ENCODE measurements around the gene GPR139.

The GPR139 gene

DNA sequence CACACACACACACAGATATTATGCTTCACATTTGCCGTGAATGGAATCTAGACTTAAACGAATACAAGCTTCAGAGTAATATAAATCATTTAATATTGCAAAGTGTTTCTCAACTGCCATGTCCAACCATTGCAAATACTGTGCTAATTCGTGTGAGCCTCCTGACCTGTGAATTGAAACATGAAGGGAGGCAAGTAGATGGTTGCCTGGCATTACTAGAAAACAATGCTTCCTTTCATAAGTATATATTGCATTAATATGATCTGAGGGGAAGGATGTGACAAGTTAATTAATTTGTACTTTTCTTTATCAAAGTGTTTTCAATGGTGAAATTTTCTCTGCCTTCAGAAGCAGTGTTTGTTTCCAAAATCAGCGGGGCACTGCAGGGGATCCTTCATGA lies 25.7 kb upstream of the GPR139 start:
- H3K9me3 ChIP-seq (ENCODE audit: control insufficient read depth, low read length): no peaks in the 10 kb centered on the region
- H3K23ac ChIP-seq (ENCODE audit: low read length in 2 of 2): no peak overlapping the region
- no peak overlapping the region for H2AFZ ChIP-seq (ENCODE audit: low read depth, low read length)
- no peak overlapping the region for H2BK15ac ChIP-seq (ENCODE audit: low read depth, poor library complexity, severe bottlenecking)
- H3K27ac ChIP-seq (ENCODE audit: low read length, poor library complexity, severe bottlenecking): no peak overlapping the region
- H3K4me3 ChIP-seq (ENCODE audit: insufficient read depth in 1 of 2, low read depth in 1 of 2, low read length in 2 of 2): no peak overlapping the region
- no peaks in the 10 kb centered on the region for H3K4me1 ChIP-seq (ENCODE audit: control insufficient read depth, insufficient read depth, low read depth, low read length)
- no peak overlapping the region for H3K4me2 ChIP-seq (ENCODE audit: low read length, poor library complexity, severe bottlenecking)
- no peak overlapping the region for H3K9ac ChIP-seq (ENCODE audit: low read length)
- H3K14ac ChIP-seq (ENCODE audit: low read length in 2 of 2): no peak overlapping the region
- H3K79me1 ChIP-seq (replicated peaks; ENCODE audit: low read length, poor library complexity, severe bottlenecking): no peaks in the 10 kb centered on the region
- no peaks in the 10 kb centered on the region for H3K36me3 ChIP-seq (ENCODE audit: control insufficient read depth in 1 of 2, insufficient read depth in 2 of 2, low read depth in 1 of 2, low read length in 2 of 2)
- no peak overlapping the region for H4K91ac ChIP-seq (ENCODE audit: low read length)
- no peak overlapping the region for H3K18ac ChIP-seq (ENCODE audit: low read depth in 1 of 2, low read length in 2 of 2)
- WGBS: 79% methylated on average over 1 of the region's 4 CpGs
- H3K27me3 ChIP-seq (ENCODE audit: control insufficient read depth in 1 of 2, insufficient read depth in 1 of 2, low read length in 2 of 2): no peaks in the 10 kb centered on the region
- H2BK120ac ChIP-seq (ENCODE audit: low read depth, low read length): no peak overlapping the region
- no peak for DNase-seq
- H4K8ac ChIP-seq (ENCODE audit: low read length): no peak overlapping the region
- no peak overlapping the region for H2BK5ac ChIP-seq (ENCODE audit: low read depth, low read length, poor library complexity, severe bottlenecking)
- no peak overlapping the region for H2BK12ac ChIP-seq (ENCODE audit: low read length in 2 of 2)
- H2AK5ac ChIP-seq (ENCODE audit: low read length, severe bottlenecking): no peak overlapping the region
- H3K4ac ChIP-seq (ENCODE audit: low read depth in 1 of 2, low read length in 2 of 2): no peak overlapping the region

- H3K9me3 ChIP-seq (ENCODE audit: control insufficient read depth, low read length): no peaks in the 10 kb centered on the region
- H3K27me3 ChIP-seq (ENCODE audit: control insufficient read depth in 1 of 2, insufficient read depth in 1 of 2, low read length in 2 of 2): no peaks in the 10 kb centered on the region
- no peak overlapping the region for H2BK12ac ChIP-seq (ENCODE audit: low read length in 2 of 2)
- no peak overlapping the region for H3K4ac ChIP-seq (ENCODE audit: low read depth in 1 of 2, low read length in 2 of 2)
- H4K91ac ChIP-seq (ENCODE audit: low read length): no peak overlapping the region
- 38% methylated on average over 3 of the region's 3 CpGs for WGBS
- DNase-seq: no peak
- H3K4me2 ChIP-seq (ENCODE audit: low read length, poor library complexity, severe bottlenecking): no peak overlapping the region
- H3K4me3 ChIP-seq (ENCODE audit: insufficient read depth in 1 of 2, low read depth in 1 of 2, low read length in 2 of 2): no peak overlapping the region
- no peak overlapping the region for H3K27ac ChIP-seq (ENCODE audit: low read length, poor library complexity, severe bottlenecking)
- H2AFZ ChIP-seq (ENCODE audit: low read depth, low read length): no peak overlapping the region
- no peak overlapping the region for H2BK15ac ChIP-seq (ENCODE audit: low read depth, poor library complexity, severe bottlenecking)
- H2BK5ac ChIP-seq (ENCODE audit: low read depth, low read length, poor library complexity, severe bottlenecking): no peak overlapping the region
- no peak overlapping the region for H3K23ac ChIP-seq (ENCODE audit: low read length in 2 of 2)
- H4K8ac ChIP-seq (ENCODE audit: low read length): no peak overlapping the region
- no peak overlapping the region for H2BK120ac ChIP-seq (ENCODE audit: low read depth, low read length)
- H3K9ac ChIP-seq (ENCODE audit: low read length): no peak overlapping the region
- no peak overlapping the region for H3K18ac ChIP-seq (ENCODE audit: low read depth in 1 of 2, low read length in 2 of 2)
- H3K4me1 ChIP-seq (ENCODE audit: control insufficient read depth, insufficient read depth, low read depth, low read length): no peaks in the 10 kb centered on the region
- no peak overlapping the region for H2AK5ac ChIP-seq (ENCODE audit: low read length, severe bottlenecking)
- no peaks in the 10 kb centered on the region for H3K79me1 ChIP-seq (replicated peaks; ENCODE audit: low read length, poor library complexity, severe bottlenecking)
- no peak overlapping the region for H3K14ac ChIP-seq (ENCODE audit: low read length in 2 of 2)
- H3K36me3 ChIP-seq (ENCODE audit: control insufficient read depth in 1 of 2, insufficient read depth in 2 of 2, low read depth in 1 of 2, low read length in 2 of 2): no peaks in the 10 kb centered on the region
These were observed 20.5 kb upstream of the GPR139 start for GRCh38 chr16:20094157-20094556.

DNA sequence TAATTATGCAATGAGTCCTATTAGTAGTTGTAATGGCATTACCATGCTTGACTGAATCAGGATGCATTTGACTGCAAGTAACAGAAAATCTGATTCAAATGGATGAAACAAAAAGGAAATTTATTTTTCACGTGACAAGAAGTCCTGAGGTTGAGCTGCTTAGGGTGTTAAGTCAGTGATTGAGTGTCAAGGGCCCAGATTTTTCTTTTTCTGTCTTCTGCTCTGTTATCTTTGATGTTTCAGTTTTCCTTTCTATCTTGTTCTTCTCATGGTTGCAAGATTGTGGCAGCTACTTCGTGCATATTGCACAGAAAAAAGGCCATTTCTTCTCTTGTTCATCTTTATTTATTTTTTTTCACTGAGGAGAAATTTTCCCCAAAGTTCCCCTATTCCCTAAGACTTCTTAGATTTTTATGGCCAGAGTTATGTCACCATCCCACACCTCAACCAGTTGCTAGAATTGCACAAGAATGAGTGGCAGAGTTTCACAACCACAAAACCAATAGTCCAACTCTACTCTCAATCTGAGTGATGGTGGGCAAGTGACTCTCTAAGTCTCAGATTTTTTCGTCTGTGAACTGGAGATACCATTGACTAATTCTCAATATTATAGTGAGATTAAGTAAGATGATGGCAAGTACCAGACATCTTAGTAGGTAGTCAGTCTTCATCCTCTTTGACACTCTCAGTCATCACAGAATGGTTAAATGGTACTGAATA lies 15.7 kb upstream of the GPR139 start:
- H3K18ac ChIP-seq (ENCODE audit: low read depth in 1 of 2, low read length in 2 of 2): no peak overlapping the region
- no peaks in the 10 kb centered on the region for H3K36me3 ChIP-seq (ENCODE audit: control insufficient read depth in 1 of 2, insufficient read depth in 2 of 2, low read depth in 1 of 2, low read length in 2 of 2)
- no peaks in the 10 kb centered on the region for H3K9me3 ChIP-seq (ENCODE audit: control insufficient read depth, low read length)
- H3K79me1 ChIP-seq (replicated peaks; ENCODE audit: low read length, poor library complexity, severe bottlenecking): no peaks in the 10 kb centered on the region
- no peak overlapping the region for H3K4me3 ChIP-seq (ENCODE audit: insufficient read depth in 1 of 2, low read depth in 1 of 2, low read length in 2 of 2)
- H3K9ac ChIP-seq (ENCODE audit: low read length): no peak overlapping the region
- H2BK120ac ChIP-seq (ENCODE audit: low read depth, low read length): no peak overlapping the region
- no peak overlapping the region for H2BK12ac ChIP-seq (ENCODE audit: low read length in 2 of 2)
- no peak for DNase-seq
- no peaks in the 10 kb centered on the region for H3K4me1 ChIP-seq (ENCODE audit: control insufficient read depth, insufficient read depth, low read depth, low read length)
- H3K4ac ChIP-seq (ENCODE audit: low read depth in 1 of 2, low read length in 2 of 2): no peak overlapping the region
- H4K8ac ChIP-seq (ENCODE audit: low read length): no peak overlapping the region
- WGBS: 43% methylated on average over 2 of the region's 3 CpGs
- no peak overlapping the region for H3K14ac ChIP-seq (ENCODE audit: low read length in 2 of 2)
- no peak overlapping the region for H3K4me2 ChIP-seq (ENCODE audit: low read length, poor library complexity, severe bottlenecking)
- no peak overlapping the region for H2AK5ac ChIP-seq (ENCODE audit: low read length, severe bottlenecking)
- no peak overlapping the region for H3K27ac ChIP-seq (ENCODE audit: low read length, poor library complexity, severe bottlenecking)
- H3K23ac ChIP-seq (ENCODE audit: low read length in 2 of 2): no peak overlapping the region
- no peaks in the 10 kb centered on the region for H3K27me3 ChIP-seq (ENCODE audit: control insufficient read depth in 1 of 2, insufficient read depth in 1 of 2, low read length in 2 of 2)
- no peak overlapping the region for H4K91ac ChIP-seq (ENCODE audit: low read length)
- H2BK5ac ChIP-seq (ENCODE audit: low read depth, low read length, poor library complexity, severe bottlenecking): no peak overlapping the region
- H2AFZ ChIP-seq (ENCODE audit: low read depth, low read length): no peak overlapping the region
- no peak overlapping the region for H2BK15ac ChIP-seq (ENCODE audit: low read depth, poor library complexity, severe bottlenecking)

DNA sequence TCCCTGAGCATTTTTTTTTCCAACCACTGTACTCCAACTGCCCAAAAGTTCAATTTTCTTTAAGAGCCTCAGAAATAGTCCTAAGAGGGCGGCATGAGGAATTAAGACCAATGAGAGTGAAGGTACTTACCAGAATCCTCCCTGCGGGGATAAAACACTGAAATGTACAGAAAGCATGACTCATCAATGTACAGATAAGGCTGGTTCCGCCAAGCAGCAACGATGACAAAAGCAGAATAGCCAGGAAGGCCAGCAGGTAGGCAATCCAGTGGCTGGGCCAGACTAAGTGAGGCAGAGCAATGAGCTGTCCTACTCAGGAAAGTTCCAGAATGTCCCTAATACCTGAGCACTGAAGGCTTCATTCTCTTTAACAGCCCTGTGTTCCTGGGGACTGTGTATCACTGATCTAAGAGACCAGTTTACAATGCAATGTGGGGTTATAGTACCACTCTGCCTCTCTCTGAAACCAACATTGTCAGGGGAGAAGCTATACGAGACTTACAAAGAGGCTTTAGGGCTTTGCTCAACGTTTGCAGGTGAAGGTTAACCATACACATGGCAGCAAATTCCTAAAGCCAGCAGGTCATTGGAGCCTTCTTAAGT lies 11.0 kb upstream of the GPR139 start:
- no peak overlapping the region for H4K91ac ChIP-seq (ENCODE audit: low read length)
- no peak overlapping the region for H3K9ac ChIP-seq (ENCODE audit: low read length)
- no peak overlapping the region for H3K4me3 ChIP-seq (ENCODE audit: insufficient read depth in 1 of 2, low read depth in 1 of 2, low read length in 2 of 2)
- no peak overlapping the region for H2AK5ac ChIP-seq (ENCODE audit: low read length, severe bottlenecking)
- no peak overlapping the region for H3K18ac ChIP-seq (ENCODE audit: low read depth in 1 of 2, low read length in 2 of 2)
- no peak overlapping the region for H2BK12ac ChIP-seq (ENCODE audit: low read length in 2 of 2)
- H2BK15ac ChIP-seq (ENCODE audit: low read depth, poor library complexity, severe bottlenecking): no peak overlapping the region
- H3K9me3 ChIP-seq (ENCODE audit: control insufficient read depth, low read length): no peaks in the 10 kb centered on the region
- H2BK120ac ChIP-seq (ENCODE audit: low read depth, low read length): no peak overlapping the region
- H3K79me1 ChIP-seq (replicated peaks; ENCODE audit: low read length, poor library complexity, severe bottlenecking): no peaks in the 10 kb centered on the region
- no peaks in the 10 kb centered on the region for H3K27me3 ChIP-seq (ENCODE audit: control insufficient read depth in 1 of 2, insufficient read depth in 1 of 2, low read length in 2 of 2)
- H3K27ac ChIP-seq (ENCODE audit: low read length, poor library complexity, severe bottlenecking): no peak overlapping the region
- H2BK5ac ChIP-seq (ENCODE audit: low read depth, low read length, poor library complexity, severe bottlenecking): no peak overlapping the region
- H3K4me1 ChIP-seq (ENCODE audit: control insufficient read depth, insufficient read depth, low read depth, low read length): no peaks in the 10 kb centered on the region
- H3K23ac ChIP-seq (ENCODE audit: low read length in 2 of 2): no peak overlapping the region
- H3K4ac ChIP-seq (ENCODE audit: low read depth in 1 of 2, low read length in 2 of 2): no peak overlapping the region
- H3K14ac ChIP-seq (ENCODE audit: low read length in 2 of 2): no peak overlapping the region
- no peak overlapping the region for H3K4me2 ChIP-seq (ENCODE audit: low read length, poor library complexity, severe bottlenecking)
- no peak overlapping the region for H2AFZ ChIP-seq (ENCODE audit: low read depth, low read length)
- 66% methylated on average over 6 of the region's 6 CpGs for WGBS
- DNase-seq: no peak
- H3K36me3 ChIP-seq (ENCODE audit: control insufficient read depth in 1 of 2, insufficient read depth in 2 of 2, low read depth in 1 of 2, low read length in 2 of 2): no peaks in the 10 kb centered on the region
- H4K8ac ChIP-seq (ENCODE audit: low read length): no peak overlapping the region
